KG1 (cell line): Measurements from ENCODE around the gene CDK10.

Experiments used
- DNase-seq: peaks from one replicate; lab custom pipeline; 2025; lab: John Stamatoyannopoulos, UW

Gene CDK10

GRCh38 chr16:89736554-89736953 is 50.1 kb downstream of the CDK10 start:
- no peak for DNase-seq

- DNase-seq, result no peak
These were observed 51.0 kb downstream of the CDK10 start for GRCh38 chr16:89737341-89738071.

GRCh38 chr16:89738072-89738377 is 51.5 kb downstream of the CDK10 start:
- no peak for DNase-seq

GRCh38 chr16:89738538-89739317 is 52.2 kb downstream of the CDK10 start:
- DNase-seq, result no peak

- no peak for DNase-seq
These were observed 52.9 kb downstream of the CDK10 start for GRCh38 chr16:89739383-89739782.

GRCh38 chr16:89741342-89742014 is 55.0 kb downstream of the CDK10 start:
- no peak for DNase-seq

- DNase-seq, result no peak
These were observed 56.5 kb downstream of the CDK10 start for GRCh38 chr16:89742948-89743347.

GRCh38 chr16:89744813-89745212 is 58.3 kb downstream of the CDK10 start:
- DNase-seq, result no peak
